GM18868 (cell line): ENCODE results near the gene BACE2.

Experiments
- ATAC-seq: cut with Tn5 transposase; IDR thresholded peaks from one replicate; pipeline ENCODE4 v1.9.1; 2021; ENCODE audit warnings: mild to moderate bottlenecking, moderate library complexity; ENCODE audit not compliant: unreplicated experiment

BACE2 gene

DNA sequence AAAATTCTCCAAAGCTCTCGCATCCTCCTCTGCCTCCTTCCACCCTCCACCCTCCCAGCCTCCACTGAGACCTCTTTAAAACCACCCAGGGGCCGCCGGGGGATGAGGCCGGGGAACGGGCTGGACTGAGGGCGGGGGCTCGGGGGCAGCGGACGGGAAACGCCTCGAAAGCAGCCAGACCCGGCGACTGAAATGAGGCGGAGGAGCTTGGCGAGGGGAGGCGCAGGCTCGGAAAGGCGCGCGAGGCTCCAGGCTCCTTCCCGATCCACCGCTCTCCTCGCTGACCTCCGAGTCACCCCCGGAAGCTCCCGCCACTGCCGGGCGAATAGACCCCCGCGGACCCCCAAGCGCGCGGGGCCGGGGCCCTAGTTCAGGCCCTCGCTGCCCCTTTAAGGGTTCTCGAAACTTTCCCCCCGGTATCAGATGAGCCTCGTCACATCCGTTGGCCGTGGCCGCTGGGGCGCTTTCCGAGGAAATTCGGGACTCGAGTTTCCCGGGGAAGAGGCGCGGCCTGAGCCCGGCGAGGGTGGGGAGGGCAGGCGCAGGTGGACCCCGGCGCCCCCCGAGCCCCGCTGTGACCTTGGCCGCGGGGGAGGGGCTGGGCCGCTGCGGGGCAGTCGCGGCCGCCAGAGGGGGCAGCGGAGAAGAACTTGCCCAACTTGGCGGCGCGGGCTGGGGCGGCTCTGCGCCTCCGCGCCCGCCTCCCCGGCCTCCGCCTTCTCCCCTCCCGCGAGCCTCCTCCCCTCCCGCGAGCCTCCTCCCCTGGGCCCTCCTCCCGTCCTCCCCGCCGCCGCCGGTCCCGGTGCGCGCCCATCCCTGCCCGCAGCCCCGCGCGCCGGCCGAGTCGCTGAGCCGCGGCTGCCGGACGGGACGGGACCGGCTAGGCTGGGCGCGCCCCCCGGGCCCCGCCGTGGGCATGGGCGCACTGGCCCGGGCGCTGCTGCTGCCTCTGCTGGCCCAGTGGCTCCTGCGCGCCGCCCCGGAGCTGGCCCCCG, at the start of gene BACE2:
Gene BACE2, plus strand, starts transcription at position 813 of the 995 bp plus-strand sequence. Its CDS starts 104 bp downstream, at position 917.
- peak; percentile 79 for ATAC-seq

DNA sequence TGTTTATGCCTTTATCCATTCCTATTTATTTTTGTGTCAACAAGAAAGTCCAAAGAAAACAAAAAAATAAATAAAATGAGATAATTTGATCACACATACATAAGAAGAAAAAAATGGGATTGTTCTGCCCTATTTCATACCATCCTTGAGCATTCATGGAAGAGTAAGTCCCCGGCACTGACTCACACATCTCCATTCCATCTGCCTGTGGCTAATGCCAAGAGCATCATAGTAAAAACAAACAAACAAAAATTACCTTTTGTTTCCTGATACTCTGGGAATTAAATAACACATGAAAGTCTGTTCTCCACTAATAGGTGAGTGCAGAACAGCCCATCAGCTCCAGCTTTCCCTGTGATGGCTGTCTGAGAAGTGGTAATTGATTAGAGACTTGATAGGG, 48.1 kb upstream of the BACE2 start:
- ATAC-seq: no peak

DNA sequence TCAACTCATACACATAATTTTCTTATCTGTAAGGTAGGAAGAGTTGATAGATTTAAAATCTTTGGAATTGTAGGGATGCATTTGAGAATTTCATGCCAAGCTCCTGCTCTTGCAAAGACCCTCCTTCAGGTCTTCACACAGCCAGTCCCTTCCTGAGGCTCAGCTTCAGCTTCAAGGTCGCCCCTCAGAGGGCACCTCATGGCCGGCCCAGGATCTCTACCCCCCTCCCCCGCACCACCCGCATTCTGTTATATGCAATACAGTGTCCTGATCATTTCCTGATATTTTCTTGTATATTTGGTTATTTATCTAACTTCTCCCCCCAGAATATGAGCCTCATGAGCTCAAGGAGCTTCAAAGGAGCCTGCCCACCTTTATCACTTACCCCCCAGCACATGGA, 47.0 kb upstream of the BACE2 start:
- no peak for ATAC-seq

DNA sequence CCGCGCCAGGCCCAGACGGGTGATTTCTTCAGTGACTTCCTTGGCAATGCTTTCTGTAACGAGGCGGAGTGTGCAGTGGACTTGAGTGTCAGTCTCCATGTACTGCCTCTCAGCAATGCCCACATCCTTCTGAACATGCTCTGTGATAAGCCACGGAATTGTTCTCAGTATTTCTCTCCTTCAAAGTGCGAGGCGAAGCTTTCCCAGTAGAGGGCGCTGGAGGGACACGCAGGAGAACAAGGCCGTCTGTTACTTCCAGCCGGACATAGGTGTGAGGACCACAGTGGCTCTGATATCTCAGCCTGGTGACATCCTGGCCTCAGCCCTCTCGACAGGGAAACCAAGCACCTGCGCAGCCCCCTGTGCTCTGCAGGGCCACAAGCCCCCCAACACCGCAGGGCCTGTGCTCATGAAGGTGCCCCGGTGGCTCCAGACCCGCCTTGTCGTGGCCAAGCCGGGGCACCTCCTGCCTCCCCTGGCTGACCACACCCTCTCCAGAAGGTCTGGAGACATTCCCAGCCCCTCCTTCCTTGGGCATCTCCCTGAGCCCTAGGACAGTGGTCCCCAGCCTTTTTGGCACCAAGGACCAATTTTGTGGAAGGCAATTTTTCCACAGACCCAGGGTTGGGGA, 46.1 kb upstream of the BACE2 start:
- no peak for ATAC-seq

DNA sequence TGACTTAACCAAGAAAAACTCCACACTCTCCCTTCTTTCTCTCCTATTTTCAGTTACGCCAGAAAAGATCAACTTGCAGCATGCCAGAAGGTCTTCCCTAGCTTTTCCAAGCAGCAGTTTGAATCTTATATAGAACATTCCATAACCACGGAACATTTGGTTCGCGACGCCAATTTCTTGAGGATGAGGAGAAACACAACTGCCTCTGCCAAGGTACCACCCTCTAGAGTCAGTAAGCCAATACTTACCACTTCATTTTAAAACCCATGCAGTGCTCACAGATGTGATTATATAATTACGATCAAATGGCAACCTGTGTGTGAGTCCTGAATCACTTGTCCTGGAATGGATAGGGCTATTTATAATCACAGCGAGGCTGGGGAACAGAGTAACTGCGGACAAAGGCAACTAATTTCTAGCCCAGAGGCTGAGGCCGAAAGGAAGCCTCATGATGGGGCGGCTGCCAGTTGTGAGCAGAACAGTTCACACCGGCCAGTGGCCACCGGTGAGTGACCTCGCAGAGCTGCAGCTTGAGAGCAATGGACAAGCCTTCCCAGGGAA, 43.2 kb upstream of the BACE2 start:
- ATAC-seq: no peak

DNA sequence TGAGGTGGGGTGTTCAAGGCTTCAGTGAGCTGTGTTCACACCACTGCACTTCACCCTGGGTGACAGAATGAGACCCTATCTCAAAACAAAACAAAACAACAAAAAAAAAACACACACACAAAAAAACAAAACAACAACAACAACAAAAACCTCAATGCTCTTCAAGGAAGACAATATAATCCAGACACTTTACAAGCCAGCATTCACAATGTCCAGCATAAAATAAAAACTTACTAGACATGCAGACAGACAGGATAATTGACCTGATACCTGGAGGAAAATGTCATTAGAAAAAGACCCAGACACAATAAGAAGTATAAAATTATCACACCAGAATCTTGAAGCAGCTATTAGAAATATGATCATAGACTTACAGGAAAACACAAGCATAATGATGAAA, 39.0 kb upstream of the BACE2 start:
- ATAC-seq: no peak

DNA sequence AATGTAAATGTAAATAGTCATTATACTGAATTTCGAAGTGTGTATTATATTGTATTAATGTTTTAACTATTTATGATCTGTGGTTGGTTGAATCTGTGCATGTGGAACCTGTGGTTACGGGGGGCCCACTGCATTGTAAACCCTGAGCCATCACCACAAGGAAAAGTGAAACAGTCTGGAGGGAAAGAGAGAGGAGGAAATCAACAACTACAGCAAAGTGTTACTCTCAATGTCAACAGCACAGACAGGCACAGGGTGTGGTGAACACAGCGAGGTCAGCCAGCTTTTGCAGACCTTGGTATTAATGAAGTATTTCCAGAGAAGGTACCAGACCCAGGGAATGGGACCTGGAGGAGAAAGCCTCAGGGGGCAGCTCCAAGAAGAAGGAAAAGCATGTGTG, 37.1 kb upstream of the BACE2 start:
- ATAC-seq: no peak

DNA sequence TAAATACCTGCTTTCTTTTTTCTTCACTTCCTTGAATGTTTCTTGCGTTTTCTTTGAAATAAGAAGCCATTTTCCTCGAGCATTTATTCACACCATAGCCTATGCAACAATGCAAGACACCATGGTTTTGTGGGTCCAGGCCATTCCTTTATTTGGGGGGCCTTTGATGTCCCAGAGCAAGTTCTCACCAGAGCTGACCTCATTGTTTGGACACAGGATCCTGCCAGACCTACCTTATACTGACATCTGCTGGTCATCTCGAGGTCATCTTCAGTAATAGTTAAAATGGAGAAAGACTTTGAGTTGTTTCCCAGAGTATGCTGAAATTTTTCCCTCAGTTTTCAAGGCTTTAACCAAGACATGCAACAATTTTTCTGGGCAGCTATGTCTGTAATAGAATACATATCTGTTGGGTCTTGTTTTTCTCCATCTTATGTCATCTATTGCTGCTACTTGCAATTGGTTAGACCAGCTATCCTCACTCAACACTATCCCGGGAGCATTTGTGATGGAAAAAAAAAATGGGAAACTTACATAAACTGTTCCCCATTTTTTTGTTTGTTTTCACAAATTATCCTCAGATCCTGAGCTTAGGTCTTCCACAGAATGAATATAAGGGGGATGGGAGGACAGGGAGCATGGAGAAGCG, 34.0 kb upstream of the BACE2 start:
- ATAC-seq: no peak

DNA sequence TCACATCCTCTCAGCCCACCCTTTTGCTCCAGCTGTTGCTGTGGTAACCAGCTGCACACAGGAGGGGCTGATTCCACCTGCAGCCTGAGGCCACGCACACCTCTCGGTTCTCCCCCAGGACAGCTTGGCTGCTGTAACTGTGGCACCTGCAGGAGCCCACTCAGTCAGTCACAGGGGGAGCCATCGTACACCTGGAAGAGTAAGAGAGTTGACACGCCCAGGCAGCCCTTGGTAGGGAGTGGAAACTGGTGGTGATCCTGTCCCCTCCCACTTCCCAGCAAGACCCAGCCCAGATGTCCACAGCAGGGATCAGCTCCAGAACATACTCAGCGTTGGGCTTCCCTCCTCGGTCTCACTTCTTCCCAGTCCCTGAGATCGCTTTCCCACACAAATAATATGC, 32.2 kb upstream of the BACE2 start:
- ATAC-seq: no peak

DNA sequence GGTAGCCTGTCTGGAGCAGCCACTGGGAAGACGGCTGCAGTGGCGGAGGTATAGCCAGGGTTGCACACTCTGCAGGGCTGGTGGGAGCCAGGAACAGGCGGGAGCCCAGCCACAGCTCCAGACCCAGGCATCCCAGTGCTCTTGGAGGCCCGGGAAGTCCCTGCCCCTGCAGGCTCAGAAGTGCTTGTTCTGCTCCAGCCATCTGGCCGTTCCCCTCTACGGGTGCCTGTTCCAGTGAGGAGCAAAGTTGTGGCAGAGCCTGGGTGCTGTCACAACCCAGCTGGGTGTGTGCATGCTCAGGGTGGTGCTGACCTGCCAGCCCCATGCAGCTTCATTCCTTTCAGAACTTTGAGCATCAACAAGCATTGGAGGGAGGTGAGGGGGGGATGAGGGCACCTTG, 31.7 kb upstream of the BACE2 start:
- no peak for ATAC-seq

DNA sequence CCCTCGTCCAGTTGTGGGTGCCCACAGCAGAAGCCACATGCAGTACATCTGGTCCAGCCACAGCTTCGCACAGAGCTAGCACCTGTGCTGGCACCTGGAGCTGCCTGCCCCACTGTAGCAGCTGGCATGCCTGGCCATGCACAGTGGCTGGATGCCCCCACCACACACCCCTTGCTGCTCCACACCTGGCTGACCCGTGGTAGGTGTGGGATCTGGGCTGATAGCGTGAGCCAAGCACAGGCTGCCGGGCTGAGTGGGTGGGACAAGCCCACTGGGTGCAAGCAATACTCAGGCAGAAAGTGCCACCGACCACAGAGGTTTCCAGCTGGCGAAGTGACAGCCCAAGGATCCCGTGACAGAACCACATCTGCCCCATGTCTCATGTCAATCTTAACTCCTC, 30.6 kb upstream of the BACE2 start:
- ATAC-seq: no peak

DNA sequence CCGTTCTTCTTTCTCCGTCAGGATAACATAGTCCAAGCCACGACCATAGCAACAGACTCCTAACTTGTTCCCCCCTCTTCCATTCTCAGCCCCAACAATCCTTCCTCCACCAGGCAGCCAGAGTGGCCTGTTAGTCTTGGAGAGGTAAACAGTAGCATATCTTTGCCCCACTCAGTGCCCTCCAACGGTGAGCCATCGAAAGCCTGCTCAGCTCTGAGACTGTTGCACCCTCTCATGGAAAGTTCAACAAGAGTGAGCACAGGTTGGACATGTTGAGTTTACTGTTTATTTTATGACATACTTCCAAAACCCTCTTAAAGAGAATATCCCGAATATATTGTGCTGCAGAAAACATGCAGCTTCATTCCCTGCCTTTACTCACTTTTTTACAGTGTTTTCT, 30.1 kb upstream of the BACE2 start:
- ATAC-seq: no peak

DNA sequence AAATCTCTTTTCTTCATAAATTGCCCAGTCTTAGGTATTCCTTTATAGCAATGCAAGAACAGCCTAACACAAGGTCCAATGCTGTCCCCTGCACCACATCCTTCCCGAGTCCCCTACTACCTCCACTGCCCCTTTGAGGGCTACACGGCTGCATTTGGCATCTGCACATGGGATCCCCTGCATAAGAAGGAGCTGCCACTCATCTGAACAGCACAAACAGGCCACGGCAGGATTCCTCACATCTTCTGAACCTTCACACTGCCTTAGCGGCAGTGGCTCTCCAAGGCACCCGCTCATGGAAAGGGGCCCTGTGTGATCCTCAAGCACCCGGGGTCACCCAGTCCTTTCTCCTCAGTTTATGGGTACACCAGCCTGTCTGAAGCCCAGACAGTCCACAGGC, 29.2 kb upstream of the BACE2 start:
- ATAC-seq: no peak

DNA sequence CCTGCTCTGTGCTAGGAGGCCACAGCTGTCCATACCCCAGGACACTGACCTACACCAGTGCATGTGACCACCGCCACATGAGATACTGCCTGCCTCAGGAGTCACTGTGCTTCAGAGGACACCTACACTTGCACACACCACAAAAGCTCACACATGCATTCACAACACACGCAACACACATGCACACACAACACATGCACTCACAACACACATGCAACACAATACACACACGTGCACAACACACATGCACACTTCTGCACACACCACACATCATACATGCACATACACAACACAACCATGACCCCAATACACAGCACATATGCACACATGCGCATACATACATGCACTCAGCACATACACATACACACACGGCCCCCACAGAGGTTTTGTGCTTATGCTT, 28.7 kb upstream of the BACE2 start:
- no peak for ATAC-seq

DNA sequence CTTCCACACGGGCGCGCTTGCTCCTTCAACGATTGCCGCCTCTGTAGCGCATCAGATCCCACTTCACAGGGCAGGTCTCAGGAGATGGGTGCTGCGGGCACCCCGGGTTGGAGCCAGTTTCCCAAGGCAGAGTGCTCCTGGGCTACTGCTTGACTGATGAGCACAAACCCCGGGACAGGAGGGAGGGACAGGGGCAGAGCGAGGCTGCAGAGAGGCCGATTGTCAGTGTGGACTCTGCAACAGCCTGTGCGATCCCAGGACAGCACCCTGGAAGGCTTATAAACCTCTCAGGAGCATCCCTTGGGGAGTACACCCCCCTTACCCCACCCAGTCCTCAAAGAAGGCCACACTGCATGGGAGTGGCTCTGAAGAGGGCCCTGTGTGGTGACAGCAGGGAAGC, 28.0 kb upstream of the BACE2 start:
- no peak for ATAC-seq

DNA sequence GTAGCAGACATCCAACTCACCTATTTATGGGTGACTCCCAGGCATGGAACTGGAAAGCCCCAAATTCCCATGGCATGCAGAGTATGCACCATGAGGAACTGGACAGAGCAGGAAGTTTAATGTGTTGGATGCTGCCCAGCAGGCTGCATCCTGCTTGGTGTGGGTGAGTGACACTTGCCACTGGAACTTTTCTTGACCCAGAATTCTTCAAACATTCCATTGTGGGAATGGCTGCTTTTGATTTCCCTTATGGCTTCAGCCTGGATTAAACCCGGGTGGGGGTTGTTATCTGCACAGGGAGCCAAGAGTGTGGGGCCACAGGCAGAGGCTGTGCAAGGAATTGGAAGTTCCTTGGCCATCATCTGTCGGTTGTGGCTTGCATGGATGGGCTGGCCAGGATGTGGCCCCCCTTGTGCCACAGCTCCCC, 26.9 kb upstream of the BACE2 start:
- ATAC-seq: no peak

DNA sequence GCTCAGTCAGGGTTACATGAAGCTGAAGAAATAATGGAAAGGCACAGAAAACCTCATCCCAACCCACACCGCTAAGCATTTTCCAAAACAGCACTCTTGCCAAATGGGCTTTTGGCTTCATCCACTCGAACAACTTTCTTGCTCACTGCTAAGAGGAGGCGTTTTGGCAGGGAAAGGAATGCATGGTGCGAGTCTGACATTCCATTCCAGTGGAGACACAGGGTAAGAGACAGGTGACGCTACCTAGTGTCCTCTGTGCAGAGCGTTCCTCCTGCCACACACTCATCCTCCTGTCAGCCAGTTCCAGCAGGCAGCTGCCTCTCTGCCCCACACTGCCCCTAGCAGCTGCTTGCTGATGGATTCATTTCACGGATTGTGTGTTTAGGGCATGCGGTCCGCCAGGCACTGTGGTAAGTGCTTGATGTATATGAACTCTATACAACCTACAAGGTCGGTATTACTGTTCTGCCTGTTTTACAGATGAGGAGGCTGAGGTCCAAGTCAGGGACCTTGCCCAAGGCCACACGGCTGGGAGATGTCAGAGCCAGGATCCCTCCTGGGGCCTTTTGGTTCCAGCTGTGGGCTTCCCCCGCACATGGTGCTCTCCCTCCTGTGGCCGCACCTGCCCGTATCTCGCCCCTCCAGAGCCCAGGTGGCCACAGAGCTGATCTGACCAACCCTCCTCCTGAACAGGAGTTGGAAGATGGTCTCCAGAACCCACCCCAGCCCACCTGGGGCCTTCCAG, 25.7 kb upstream of the BACE2 start:
- no peak for ATAC-seq

DNA sequence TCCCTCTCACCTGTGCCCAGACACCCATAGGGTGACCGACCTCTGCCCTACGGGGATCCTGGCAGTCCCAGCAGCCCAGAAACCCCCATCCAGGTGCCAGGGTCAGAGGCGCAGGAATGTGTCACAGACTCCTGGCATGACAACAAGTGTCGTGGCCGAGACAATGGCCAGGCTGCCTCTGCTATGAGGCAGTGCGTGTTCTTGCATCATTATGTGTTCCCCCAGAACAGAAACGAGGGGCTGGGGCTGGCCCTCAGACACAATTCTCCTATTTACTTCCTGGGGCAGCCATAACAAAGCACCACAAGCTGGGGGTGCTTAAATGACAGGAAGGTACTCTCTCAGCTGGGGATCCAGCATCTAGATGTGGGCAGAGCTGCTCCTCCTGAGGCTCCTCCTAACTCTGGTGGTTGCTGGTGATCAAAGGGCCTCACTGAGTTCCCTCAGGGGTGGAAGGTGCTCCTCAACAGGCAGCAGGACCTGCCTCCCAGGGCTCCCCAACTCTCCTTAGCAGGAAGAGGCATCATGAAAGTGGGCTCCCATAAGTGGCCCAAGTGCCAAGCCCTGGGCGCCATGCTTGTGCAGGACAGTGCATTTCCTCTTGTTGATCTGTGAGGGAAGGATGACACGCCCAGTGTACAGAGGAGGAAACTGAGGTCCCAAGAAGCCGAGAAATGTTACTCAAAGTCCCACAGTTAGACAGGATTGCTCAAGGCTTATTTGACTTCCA, 24.2 kb upstream of the BACE2 start:
- no peak for ATAC-seq

DNA sequence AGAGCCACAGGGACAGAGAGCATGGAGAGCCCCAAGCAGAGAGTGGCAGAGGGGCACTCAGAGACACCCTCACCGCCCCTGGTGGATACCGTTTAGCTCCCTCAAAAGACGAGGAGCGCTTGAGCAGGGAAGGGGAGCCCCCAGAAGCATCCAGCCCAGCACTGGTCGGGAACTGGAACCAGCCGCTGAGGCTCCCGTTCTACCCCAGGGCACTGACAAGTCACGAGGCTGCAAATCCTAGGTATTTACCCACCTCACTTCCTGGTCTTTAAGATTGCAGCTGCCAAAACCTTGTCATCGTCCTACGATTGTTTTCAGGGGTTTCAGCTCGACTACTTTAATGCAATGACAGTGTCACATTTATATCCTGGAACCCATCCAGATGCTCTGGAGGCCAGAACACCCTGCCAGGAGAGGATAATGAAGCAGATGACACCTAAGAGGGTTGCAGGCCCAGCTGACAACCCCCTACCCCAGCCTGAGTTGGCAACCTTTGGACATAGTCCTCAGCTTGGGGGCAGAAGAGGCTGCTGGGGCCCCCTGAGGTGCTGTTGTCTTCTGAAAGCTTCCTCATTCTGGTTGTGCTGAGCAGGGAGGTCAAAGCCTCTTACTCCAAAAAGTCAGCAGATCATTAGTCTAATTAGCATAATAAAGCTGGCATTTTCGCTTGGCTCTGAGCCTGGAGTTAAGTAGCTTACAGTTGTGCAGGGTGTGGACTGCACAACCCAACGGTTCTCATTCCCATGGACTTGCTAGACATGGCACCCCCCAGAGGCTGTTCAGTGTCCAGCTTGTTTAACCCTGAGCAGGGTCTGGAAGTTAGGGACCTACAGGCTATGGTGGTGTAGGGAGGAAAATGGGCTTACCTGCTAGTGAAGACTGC, 20.6 kb upstream of the BACE2 start:
- no peak for ATAC-seq
